ENCODE data around the gene ZNF709. TPM values are rescaled to one million over a fixed set of nuclear protein-coding genes. Genes with fewer than 3 reads are reported as not detected.
A peak's percentile ranks its signal among the peaks of the same experiment; 100 is the strongest.

ZNF709 gene
- total and polyA plus RNA-seq, 2 of the 13 experiments (the other 11 are each of a cell fraction or from before 2014, with no cell fraction given): 1.5 to 3.9 TPM

- TF ChIP-seq SAFB2 (CRISPR knock-in tag; IDR thresholded peaks at IDR 0.05; ENCODE audit: borderline replicate concordance, low read depth) (peak; percentile 61; the same call in 1 of the 2 replicates), HMG20A (CRISPR knock-in tag; IDR thresholded peaks at IDR 0.05; ENCODE audit: borderline replicate concordance) (peak; percentile 30; the same call in 1 of the 2 replicates), THYN1 (CRISPR knock-in tag; IDR thresholded peaks at IDR 0.05; ENCODE audit: borderline replicate concordance, low read depth) (peak; percentile 49; the same call in 1 of the 2 replicates), KLF16 (CRISPR knock-in tag; IDR thresholded peaks at IDR 0.05) (peak in 1 of 2 experiments; percentile 92; a peak in 2 of 4 replicates), SMAD3 (CRISPR knock-in tag; IDR thresholded peaks at IDR 0.05) (peak; percentile 70; the same call in 1 of the 2 replicates), TMF1 (CRISPR knock-in tag; IDR thresholded peaks at IDR 0.05; ENCODE audit: low read depth) (peak; percentile 80; the same call in 1 of the 2 replicates), MXI1 (IDR thresholded peaks at IDR 0.05; ENCODE audit: borderline replicate concordance, low read depth, low read length) (peak; percentile 89; the same call in 2 of the 3 replicates), ZNF484 (CRISPR knock-in tag; IDR thresholded peaks at IDR 0.05; ENCODE audit: borderline replicate concordance, low read depth) (no peak), ZNF569 (CRISPR knock-in tag; IDR thresholded peaks at IDR 0.05; ENCODE audit: borderline replicate concordance) (peak; percentile 80; the same call in 1 of the 2 replicates), FOXO1 (CRISPR knock-in tag; IDR thresholded peaks at IDR 0.05) (peak; percentile 54; the same call in 1 of the 2 replicates), ZFYVE20 (CRISPR knock-in tag; IDR thresholded peaks at IDR 0.05; ENCODE audit: borderline replicate concordance, low read depth) (no peak), KMT2B (CRISPR knock-in tag; IDR thresholded peaks at IDR 0.05) (peak; percentile 92), ZNF564 (CRISPR knock-in tag; IDR thresholded peaks at IDR 0.05) (peak; percentile 35; the same call in 1 of the 2 replicates), HNF4A (CRISPR knock-in tag; IDR thresholded peaks at IDR 0.05) (no peak)
- TF ChIP-seq, protein P1, sequence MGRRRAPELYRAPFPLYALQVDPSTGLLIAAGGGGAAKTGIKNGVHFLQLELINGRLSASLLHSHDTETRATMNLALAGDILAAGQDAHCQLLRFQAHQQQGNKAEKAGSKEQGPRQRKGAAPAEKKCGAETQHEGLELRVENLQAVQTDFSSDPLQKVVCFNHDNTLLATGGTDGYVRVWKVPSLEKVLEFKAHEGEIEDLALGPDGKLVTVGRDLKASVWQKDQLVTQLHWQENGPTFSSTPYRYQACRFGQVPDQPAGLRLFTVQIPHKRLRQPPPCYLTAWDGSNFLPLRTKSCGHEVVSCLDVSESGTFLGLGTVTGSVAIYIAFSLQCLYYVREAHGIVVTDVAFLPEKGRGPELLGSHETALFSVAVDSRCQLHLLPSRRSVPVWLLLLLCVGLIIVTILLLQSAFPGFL (CRISPR knock-in tag; IDR thresholded peaks at IDR 0.05): no peak
- TF ChIP-seq, protein P2, sequence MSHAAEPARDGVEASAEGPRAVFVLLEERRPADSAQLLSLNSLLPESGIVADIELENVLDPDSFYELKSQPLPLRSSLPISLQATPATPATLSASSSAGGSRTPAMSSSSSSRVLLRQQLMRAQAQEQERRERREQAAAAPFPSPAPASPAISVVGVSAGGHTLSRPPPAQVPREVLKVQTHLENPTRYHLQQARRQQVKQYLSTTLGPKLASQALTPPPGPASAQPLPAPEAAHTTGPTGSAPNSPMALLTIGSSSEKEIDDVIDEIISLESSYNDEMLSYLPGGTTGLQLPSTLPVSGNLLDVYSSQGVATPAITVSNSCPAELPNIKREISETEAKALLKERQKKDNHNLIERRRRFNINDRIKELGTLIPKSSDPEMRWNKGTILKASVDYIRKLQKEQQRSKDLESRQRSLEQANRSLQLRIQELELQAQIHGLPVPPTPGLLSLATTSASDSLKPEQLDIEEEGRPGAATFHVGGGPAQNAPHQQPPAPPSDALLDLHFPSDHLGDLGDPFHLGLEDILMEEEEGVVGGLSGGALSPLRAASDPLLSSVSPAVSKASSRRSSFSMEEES (CRISPR knock-in tag; IDR thresholded peaks at IDR 0.05): peak; percentile 34
- TF ChIP-seq, protein P3, sequence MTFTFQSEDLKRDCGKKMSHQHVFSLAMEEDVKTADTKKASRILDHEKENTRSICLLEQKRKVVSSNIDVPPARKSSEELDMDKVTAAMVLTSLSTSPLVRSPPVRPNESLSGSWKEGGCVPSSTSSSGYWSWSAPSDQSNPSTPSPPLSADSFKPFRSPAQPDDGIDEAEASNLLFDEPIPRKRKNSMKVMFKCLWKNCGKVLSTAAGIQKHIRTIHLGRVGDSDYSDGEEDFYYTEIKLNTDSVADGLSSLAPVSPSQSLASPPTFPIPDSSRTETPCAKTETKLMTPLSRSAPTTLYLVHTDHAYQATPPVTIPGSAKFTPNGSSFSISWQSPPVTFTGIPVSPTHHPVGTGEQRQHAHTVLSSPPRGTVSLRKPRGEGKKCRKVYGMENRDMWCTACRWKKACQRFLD (CRISPR knock-in tag; IDR thresholded peaks at IDR 0.05; ENCODE audit: borderline replicate concordance): no peak
- TF ChIP-seq, protein P4, sequence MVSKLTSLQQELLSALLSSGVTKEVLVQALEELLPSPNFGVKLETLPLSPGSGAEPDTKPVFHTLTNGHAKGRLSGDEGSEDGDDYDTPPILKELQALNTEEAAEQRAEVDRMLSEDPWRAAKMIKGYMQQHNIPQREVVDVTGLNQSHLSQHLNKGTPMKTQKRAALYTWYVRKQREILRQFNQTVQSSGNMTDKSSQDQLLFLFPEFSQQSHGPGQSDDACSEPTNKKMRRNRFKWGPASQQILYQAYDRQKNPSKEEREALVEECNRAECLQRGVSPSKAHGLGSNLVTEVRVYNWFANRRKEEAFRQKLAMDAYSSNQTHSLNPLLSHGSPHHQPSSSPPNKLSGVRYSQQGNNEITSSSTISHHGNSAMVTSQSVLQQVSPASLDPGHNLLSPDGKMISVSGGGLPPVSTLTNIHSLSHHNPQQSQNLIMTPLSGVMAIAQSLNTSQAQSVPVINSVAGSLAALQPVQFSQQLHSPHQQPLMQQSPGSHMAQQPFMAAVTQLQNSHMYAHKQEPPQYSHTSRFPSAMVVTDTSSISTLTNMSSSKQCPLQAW (CRISPR knock-in tag; IDR thresholded peaks at IDR 0.05): peak; percentile 79; the same call in 1 of the 2 replicates
- TF ChIP-seq, protein P5, sequence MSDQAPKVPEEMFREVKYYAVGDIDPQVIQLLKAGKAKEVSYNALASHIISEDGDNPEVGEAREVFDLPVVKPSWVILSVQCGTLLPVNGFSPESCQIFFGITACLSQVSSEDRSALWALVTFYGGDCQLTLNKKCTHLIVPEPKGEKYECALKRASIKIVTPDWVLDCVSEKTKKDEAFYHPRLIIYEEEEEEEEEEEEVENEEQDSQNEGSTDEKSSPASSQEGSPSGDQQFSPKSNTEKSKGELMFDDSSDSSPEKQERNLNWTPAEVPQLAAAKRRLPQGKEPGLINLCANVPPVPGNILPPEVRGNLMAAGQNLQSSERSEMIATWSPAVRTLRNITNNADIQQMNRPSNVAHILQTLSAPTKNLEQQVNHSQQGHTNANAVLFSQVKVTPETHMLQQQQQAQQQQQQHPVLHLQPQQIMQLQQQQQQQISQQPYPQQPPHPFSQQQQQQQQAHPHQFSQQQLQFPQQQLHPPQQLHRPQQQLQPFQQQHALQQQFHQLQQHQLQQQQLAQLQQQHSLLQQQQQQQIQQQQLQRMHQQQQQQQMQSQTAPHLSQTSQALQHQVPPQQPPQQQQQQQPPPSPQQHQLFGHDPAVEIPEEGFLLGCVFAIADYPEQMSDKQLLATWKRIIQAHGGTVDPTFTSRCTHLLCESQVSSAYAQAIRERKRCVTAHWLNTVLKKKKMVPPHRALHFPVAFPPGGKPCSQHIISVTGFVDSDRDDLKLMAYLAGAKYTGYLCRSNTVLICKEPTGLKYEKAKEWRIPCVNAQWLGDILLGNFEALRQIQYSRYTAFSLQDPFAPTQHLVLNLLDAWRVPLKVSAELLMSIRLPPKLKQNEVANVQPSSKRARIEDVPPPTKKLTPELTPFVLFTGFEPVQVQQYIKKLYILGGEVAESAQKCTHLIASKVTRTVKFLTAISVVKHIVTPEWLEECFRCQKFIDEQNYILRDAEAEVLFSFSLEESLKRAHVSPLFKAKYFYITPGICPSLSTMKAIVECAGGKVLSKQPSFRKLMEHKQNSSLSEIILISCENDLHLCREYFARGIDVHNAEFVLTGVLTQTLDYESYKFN (CRISPR knock-in tag; conservative IDR thresholded peaks at IDR 0.05): peak; percentile 66
Measured at GRCh38 chr19:12495002-12495802, 10.6 kb upstream of the ZNF709 start (continued).
